SK-N-SH (cell line): ENCODE measurements around the gene MROH2A. TPM values are rescaled to one million over a fixed set of nuclear protein-coding genes. Genes with fewer than 3 reads are reported as not detected.

ENCODE experiments used
- CTCF ChIA-PET: fragments of 300-600, 350-600 bp; formaldehyde crosslinking; extraction: SDS; loops from one replicate; lab custom pipeline; 2021; lab: Yijun Ruan, JAX
- POLR2A ChIA-PET: fragments of 350-600 bp; sonication (Branson Sonifier 250); formaldehyde crosslinking; extraction: SDS; loops from one replicate; lab custom pipeline; 2020; ENCODE audit warnings: antibody characterized with exemption, inconsistent platforms; lab: Yijun Ruan, JAX
- DNase-seq: peaks from one replicate; pipeline ENCODE4 v3.0.0; 2012
- H2AFZ ChIP-seq: fragments of 200-600 bp; sonication (generic); 2 replicates; pipeline ENCODE4 v1.8.1; 2016; ENCODE audit warnings: antibody characterized with exemption, mild to moderate bottlenecking, low read depth
- H3F3A ChIP-seq: fragments of 200-600 bp; sonication (generic); replicated peaks from 2 replicates; pipeline ENCODE3; 2016; ENCODE audit warnings: antibody characterized with exemption, mild to moderate bottlenecking; ENCODE audit not compliant: insufficient read depth
- H3K27ac ChIP-seq, 2 experiments: fragments of 200-500 bp in 1 of 2; fragments of 200-600 bp in 1 of 2; sonication (Bioruptor generic) in 1 of 2; sonication (generic), shearing (Covaris generic) in 1 of 2; 2 replicates each; pipeline versions ENCODE4 v1.5.1 to v1.6.1; 2014 to 2016; ENCODE audit warnings: low read depth in 2 of 2, inconsistent platforms in 1 of 2, low read length in 1 of 2, mild to moderate bottlenecking in 1 of 2, mixed read lengths in 1 of 2
- H3K27me3 ChIP-seq: fragments of 200-600 bp; sonication (generic), shearing (Covaris generic); 2 replicates; pipeline ENCODE4 v1.6.1; 2016; ENCODE audit warnings: mixed run types; ENCODE audit not compliant: insufficient read depth
- H3K36me3 ChIP-seq, 2 experiments: fragments of 200-500 bp in 1 of 2; fragments of 200-600 bp in 1 of 2; sonication (Bioruptor generic) in 1 of 2; sonication (generic) in 1 of 2; replicated peaks in 1 of 2; 2 replicates each; pipeline versions ENCODE3 to v1.5.1; 2014 to 2016; ENCODE audit warnings: low read length in 1 of 2, mild to moderate bottlenecking in 1 of 2; ENCODE audit not compliant: insufficient read depth in 2 of 2, control insufficient read depth in 1 of 2
- H3K4me1 ChIP-seq, 2 experiments: fragments of 200-500 bp in 1 of 2; fragments of 200-600 bp in 1 of 2; sonication (Bioruptor generic) in 1 of 2; sonication (generic), shearing (Covaris generic) in 1 of 2; 2 replicates each; pipeline versions ENCODE4 v1.5.1 to v1.6.1; 2014 to 2016; ENCODE audit warnings: low read depth in 1 of 2, low read length in 1 of 2, mixed run types in 1 of 2; ENCODE audit not compliant: insufficient read depth in 2 of 2, control insufficient read depth in 1 of 2
- H3K4me2 ChIP-seq: fragments of 200-600 bp; sonication (generic), shearing (Covaris generic); 2 replicates; pipeline ENCODE4 v1.6.1; 2017; ENCODE audit warnings: mixed run types
- H3K4me3 ChIP-seq, 2 experiments: fragments of 200-500 bp in 1 of 2; fragments of 200-600 bp in 1 of 2; sonication (Bioruptor generic) in 1 of 2; sonication (generic), shearing (Covaris generic) in 1 of 2; 2 replicates each; pipeline versions ENCODE4 v1.5.1 to v1.8.1; 2014 to 2016; ENCODE audit warnings: low read depth in 2 of 2, inconsistent platforms in 1 of 2, low read length in 1 of 2, mild to moderate bottlenecking in 1 of 2, mixed read lengths in 1 of 2, moderate library complexity in 1 of 2
- H3K79me2 ChIP-seq: fragments of 200-600 bp; sonication (generic); 2 replicates; pipeline ENCODE4 v1.8.1; 2017; ENCODE audit warnings: mild to moderate bottlenecking; ENCODE audit not compliant: insufficient read depth
- H3K9ac ChIP-seq: fragments of 200-600 bp; sonication (generic); 2 replicates; pipeline ENCODE4 v1.6.1; 2017; ENCODE audit warnings: mixed run types
- H3K9me2 ChIP-seq: fragments of 200-600 bp; sonication (generic); 2 replicates; pipeline ENCODE4 v1.6.1; 2017; ENCODE audit warnings: mixed run types
- H3K9me3 ChIP-seq: fragments of 200-600 bp; sonication (generic); 2 replicates; pipeline ENCODE4 v1.6.1; 2017; ENCODE audit warnings: mixed run types, mild to moderate bottlenecking, moderate library complexity
- H4K20me1 ChIP-seq: fragments of 200-600 bp; sonication (generic); 2 replicates; pipeline ENCODE4 v1.6.1; 2017; ENCODE audit warnings: mild to moderate bottlenecking, mixed run types; ENCODE audit not compliant: insufficient read depth
- CHD2 ChIP-seq: fragments of 150-350 bp; IDR thresholded peaks from 2 replicates; pipeline ENCODE4 v1.6.1; 2018; ENCODE audit warnings: low read length; ENCODE audit not compliant: partially characterized antibody
- CTCF ChIP-seq: fragments of 200-600 bp; sonication (generic); IDR thresholded peaks from 2 replicates; pipeline ENCODE4 v1.6.1; 2017; ENCODE audit warnings: antibody characterized with exemption, mild to moderate bottlenecking, moderate library complexity
- ELF1 ChIP-seq: IDR thresholded peaks from 2 replicates; pipeline ENCODE4 v1.4.0; 2012
- GABPA ChIP-seq: IDR thresholded peaks from 2 replicates; pipeline ENCODE4 v1.4.0; 2012; ENCODE audit warnings: low read depth, mild to moderate bottlenecking
- GATA2 ChIP-seq: sonication (generic); formaldehyde crosslinking; IDR thresholded peaks from 2 replicates; pipeline ENCODE4 v1.5.0; 2020; ENCODE audit warnings: mild to moderate bottlenecking, missing genetic modification reagents
- IRF3 ChIP-seq: fragments of 150-350 bp; IDR thresholded peaks from 2 replicates; pipeline ENCODE4 v1.6.1; 2016; ENCODE audit warnings: mild to moderate bottlenecking, low read depth, low read length
- MEF2A ChIP-seq: IDR thresholded peaks from 2 replicates; pipeline ENCODE4 v1.4.0; 2012; ENCODE audit warnings: low read depth, borderline replicate concordance
- NRF1 ChIP-seq: IDR thresholded peaks from 2 replicates; pipeline ENCODE4 v1.6.1; 2012; ENCODE audit warnings: low read depth, mild to moderate bottlenecking, low read length
- PBX3 ChIP-seq: IDR thresholded peaks from 2 replicates; pipeline ENCODE4; 2012
- RAD21 ChIP-seq: IDR thresholded peaks from 2 replicates; pipeline ENCODE4 v1.6.1; 2012; ENCODE audit warnings: mild to moderate bottlenecking, low read length
- REST ChIP-seq: IDR thresholded peaks from 2 replicates; pipeline ENCODE4 v1.6.1; 2012; ENCODE audit warnings: mild to moderate bottlenecking, low read depth, low read length, moderate library complexity
- RXRA ChIP-seq: IDR thresholded peaks from 2 replicates; pipeline ENCODE4 v1.4.0; 2012; ENCODE audit warnings: low read depth, mild to moderate bottlenecking, borderline replicate concordance
- SMC3 ChIP-seq: IDR thresholded peaks from 2 replicates; pipeline ENCODE4 v1.6.1; 2012; ENCODE audit warnings: low read depth, low read length, improper control_type of control experiment
- TCF12 ChIP-seq: IDR thresholded peaks from 2 replicates; pipeline ENCODE4 v1.4.0; 2012
- USF1 ChIP-seq: IDR thresholded peaks from 2 replicates; pipeline ENCODE4 v1.4.0; 2012; ENCODE audit warnings: low read depth, borderline replicate concordance
- ZBTB33 ChIP-seq: IDR thresholded peaks from 2 replicates; pipeline ENCODE4 v1.4.0; 2012; ENCODE audit warnings: low read depth, borderline replicate concordance
- WGBS: methylation state at CpG from one replicate; pipeline ENCODE4 v1.1.6; 2017; ENCODE audit warnings: low lambda C conversion rate; 5-methylcytosine and 5-hydroxymethylcytosine counted together
- polyA plus RNA-seq, 3 experiments: library from polyadenylated mRNA; depleted of rRNA; stranded (reverse); fragments of >200 nt; gene quantifications; 2 replicates each; pipeline ENCODE4 v1.2.3, GENCODE V29; 2012

The MROH2A gene
- polyA plus RNA-seq, 1 of the 3 experiments (the other 2 are of a cell fraction) = 0.02 TPM

- Histone ChIP-seq H3K36me3 (no peaks in the 10 kb centered on the region), H3K27me3 (no peaks in the 10 kb centered on the region), H3K9me2 (no peaks in the 10 kb centered on the region), H3K9me3 (no peaks in the 10 kb centered on the region), H3K4me3 (no peak overlapping the region), H3K9ac (no peak overlapping the region), H3K4me1 (no peaks in the 10 kb centered on the region), H4K20me1 (no peaks in the 10 kb centered on the region), H3K79me2 (no peaks in the 10 kb centered on the region), H3F3A (no peaks in the 10 kb centered on the region), H3K27ac (no peak overlapping the region), H2AFZ (no peak overlapping the region), H3K4me2 (no peak overlapping the region)
- no peak for DNase-seq
- 70% methylated on average over 18 of the region's 18 CpGs for WGBS
- ChIA-PET CTCF (no interaction called here), POLR2A (no interaction called here)
- TF ChIP-seq ELF1 = no peak
- TF ChIP-seq GABPA = no peak
- TF ChIP-seq CHD2 = no peak
- no peak for TF ChIP-seq IRF3
- TF ChIP-seq USF1 = no peak
- no peak for TF ChIP-seq MEF2A
- no peak for TF ChIP-seq RXRA
- TF ChIP-seq TCF12 = no peak
- TF ChIP-seq SMC3 = no peak
- no peak for TF ChIP-seq RAD21
- TF ChIP-seq CTCF = no peak
- TF ChIP-seq ZBTB33 = no peak
- TF ChIP-seq REST = no peak
- no peak for TF ChIP-seq NRF1
- no peak for TF ChIP-seq GATA2 (CRISPR knock-in tag)
- no peak for TF ChIP-seq PBX3
Observed at GRCh38 chr2:233791151-233791882, 13.2 kb downstream of the MROH2A start.
